Adrenal gland (tissue), 12 donors: Measurements from ENCODE around the gene FAM200B. TPM values are rescaled to one million over a fixed set of nuclear protein-coding genes. Genes with fewer than 3 reads are reported as not detected.

Source experiments
- DNase-seq, 7 donors: peaks; one replicate each; pipeline ENCODE4 v3.0.0-alpha.2; 2019 to 2020
- H3K27ac ChIP-seq, 5 donors: fragments of 200-600 bp; sonication (generic) in 4 of 5; 1 replicate in 3 of 5; 2 replicates in 2 of 5; pipeline versions ENCODE4 v1.5.1 to v1.8.0; 2016 to 2020; ENCODE audit warnings: mild to moderate bottlenecking in 1 of 5
- H3K27me3 ChIP-seq: fragments of 200-600 bp; 2 replicates; pipeline ENCODE4 v1.8.0; 2021
- H3K36me3 ChIP-seq, 2 donors: fragments of 200-600 bp; replicated peaks in 1 of 2; 1 replicate in 1 of 2; 2 replicates in 1 of 2; pipeline versions ENCODE4 v1.5.1 to v1.8.0; 2018 to 2022
- H3K4me1 ChIP-seq, 2 donors: fragments of 200-600 bp; replicated peaks in 1 of 2; 1 replicate in 1 of 2; 2 replicates in 1 of 2; pipeline versions ENCODE4 v1.5.1 to v1.8.0; 2018 to 2021
- H3K4me3 ChIP-seq, 4 donors: fragments of 200-600 bp; sonication (generic) in 3 of 4; one replicate each; pipeline ENCODE4 v1.5.1; 2016 to 2018
- H3K9me3 ChIP-seq, 3 donors: fragments of 200-600 bp; sonication (generic) in 1 of 3; replicated peaks in 1 of 3; 1 replicate in 2 of 3; 2 replicates in 1 of 3; pipeline versions ENCODE4 v1.5.1 to v1.8.0; 2016 to 2021
- POLR2A ChIP-seq, 2 donors: fragments of 450-650 bp; IDR thresholded peaks; one replicate each; pipeline ENCODE4 v1.6.1; 2017; ENCODE audit warnings: antibody characterized with exemption in 2 of 2, mild to moderate bottlenecking in 2 of 2, moderate library complexity in 1 of 2
- WGBS, 4 donors: extraction: QIAGEN DNeasy Blood & Tissue Kit in 2 of 4; methylation state at CpG; one replicate each; pipeline versions ENCODE4 v1.1.5 to v1.1.7; 2013 to 2017; 5-methylcytosine and 5-hydroxymethylcytosine counted together
- intact Hi-C, 2 donors: fragments of 100-400 bp; cut with DNase I; formaldehyde crosslinking; loops; one replicate each; pipeline versions ENCODE4 v1.14.1 to v1.15.0; 2022 to 2023
- polyA plus RNA-seq, 3 donors: library from polyadenylated mRNA; stranded (reverse); fragments of 200-250 nt in 2 of 3; fragments of 350-450 nt in 1 of 3; fragmentation: Illumina TruSeq in 1 of 3; extraction: RNeasy Lipid Tissue Mini Kit (QIAGEN cat#74804) in 1 of 3; gene quantifications; one replicate each; pipeline ENCODE4 v1.2.3, GENCODE V29; 2013 to 2014
- total RNA-seq, 9 donors: library from RNA; depleted of rRNA in 4 of 9; stranded (reverse); fragments of >200 nt in 4 of 9; fragments of 120-200 nt in 1 of 9; fragmentation: NEBNext Ultra II Directional in 1 of 9; extraction: Animal tissue kit (Norgen Biotek cat#: 25700) in 1 of 9; gene quantifications; one replicate each; pipeline versions ENCODE4 v1.1.0 to v1.2.4, GENCODE V29; 2013 to 2023
- TF ChIP-seq, protein P1 (sequence below), 6 experiments: fragments of 450-650 bp in 4 of 6; fragments of 200-600 bp in 2 of 6; sonication (generic) in 1 of 6; IDR thresholded peaks; 1 replicate in 5 of 6; 2 replicates in 1 of 6; pipeline versions ENCODE4 v1.5.1 to v1.8.0; 2016 to 2021; ENCODE audit warnings: antibody characterized with exemption in 6 of 6, mild to moderate bottlenecking in 2 of 6, moderate library complexity in 1 of 6
- donor health status: healthy with polysubstance abuse.
- donor health status: Bipolar disorder and iron deficiency.
- donor health status: DM: yes; HTN: yes; CAD: no.
- donor health status: DM: no; HTN: no; CAD: no.
- donor health status: DM: no; HTN: no; CAD: no.
- donor health status: DM: yes; HTN: yes; CAD: no.

The FAM200B gene
- total and polyA plus RNA-seq, 12 donors = 32.0 to 90.3 (median 61.4) TPM

DNA sequence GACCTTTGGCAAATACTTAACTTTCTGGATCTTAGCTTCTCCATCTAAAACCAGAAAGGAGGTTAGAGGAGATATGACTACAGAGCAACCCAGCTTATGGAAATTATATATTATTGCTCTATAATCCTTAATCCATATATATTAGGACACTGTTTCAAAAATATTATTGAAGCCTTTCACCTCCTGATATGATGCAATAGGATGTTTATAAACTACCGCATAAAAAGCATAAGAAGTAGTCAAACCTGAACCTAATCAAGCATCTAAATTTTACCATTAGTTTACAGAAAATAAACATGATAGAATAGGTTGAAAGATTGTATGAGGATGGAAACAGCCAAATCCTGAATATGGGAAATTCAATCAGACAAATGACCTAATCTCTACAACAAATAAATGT lies 5.6 kb upstream of the FAM200B start:
- TF ChIP-seq POLR2A (IDR thresholded peaks at IDR 0.05) = no peak
- TF ChIP-seq, protein P1, sequence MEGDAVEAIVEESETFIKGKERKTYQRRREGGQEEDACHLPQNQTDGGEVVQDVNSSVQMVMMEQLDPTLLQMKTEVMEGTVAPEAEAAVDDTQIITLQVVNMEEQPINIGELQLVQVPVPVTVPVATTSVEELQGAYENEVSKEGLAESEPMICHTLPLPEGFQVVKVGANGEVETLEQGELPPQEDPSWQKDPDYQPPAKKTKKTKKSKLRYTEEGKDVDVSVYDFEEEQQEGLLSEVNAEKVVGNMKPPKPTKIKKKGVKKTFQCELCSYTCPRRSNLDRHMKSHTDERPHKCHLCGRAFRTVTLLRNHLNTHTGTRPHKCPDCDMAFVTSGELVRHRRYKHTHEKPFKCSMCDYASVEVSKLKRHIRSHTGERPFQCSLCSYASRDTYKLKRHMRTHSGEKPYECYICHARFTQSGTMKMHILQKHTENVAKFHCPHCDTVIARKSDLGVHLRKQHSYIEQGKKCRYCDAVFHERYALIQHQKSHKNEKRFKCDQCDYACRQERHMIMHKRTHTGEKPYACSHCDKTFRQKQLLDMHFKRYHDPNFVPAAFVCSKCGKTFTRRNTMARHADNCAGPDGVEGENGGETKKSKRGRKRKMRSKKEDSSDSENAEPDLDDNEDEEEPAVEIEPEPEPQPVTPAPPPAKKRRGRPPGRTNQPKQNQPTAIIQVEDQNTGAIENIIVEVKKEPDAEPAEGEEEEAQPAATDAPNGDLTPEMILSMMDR (IDR thresholded peaks at IDR 0.05) = no peak
- no peak overlapping the region for H3K4me3 ChIP-seq
- intact Hi-C loops = no loop called here
- no peaks in the 10 kb centered on the region for H3K27me3 ChIP-seq
- no peaks in the 10 kb centered on the region for H3K9me3 ChIP-seq
- WGBS, 4 donors = 91 to 96% (median 93%) methylated on average over 1 of the region's 1 CpG
- no peak for DNase-seq
- peaks cover 0 to 6% of the 10 kb centered on the region in 2 donors for H3K4me1 ChIP-seq
- no peaks in the 10 kb centered on the region for H3K36me3 ChIP-seq
- no peak overlapping the region for H3K27ac ChIP-seq

DNA sequence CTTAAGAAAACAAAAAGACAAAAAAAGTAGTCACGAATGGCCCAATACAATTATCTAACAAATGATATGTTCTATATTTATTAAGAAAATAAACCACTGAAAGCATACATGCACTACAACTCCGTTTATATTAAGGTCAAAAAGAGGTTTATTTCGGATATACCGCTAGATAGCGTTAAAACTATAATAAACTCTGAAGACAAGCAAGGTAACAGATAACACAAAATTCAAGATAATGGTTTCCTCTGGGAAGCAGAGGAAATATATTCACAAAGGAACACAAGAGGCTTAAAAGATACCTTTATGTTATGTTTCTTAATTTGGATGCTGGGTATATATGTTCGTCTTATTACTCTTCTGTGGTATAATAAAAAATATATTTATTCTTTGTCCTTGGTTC lies 4.7 kb upstream of the FAM200B start:
- peaks cover 0 to 9% of the 10 kb centered on the region in 2 donors for H3K4me1 ChIP-seq
- intact Hi-C loops = no loop called here
- H3K36me3 ChIP-seq = no peaks in the 10 kb centered on the region
- no peak overlapping the region for H3K27ac ChIP-seq
- H3K4me3 ChIP-seq = no peak overlapping the region
- WGBS, 4 donors = 87 to 93% (median 92%) methylated on average over 6 of the region's 6 CpGs
- H3K9me3 ChIP-seq = no peaks in the 10 kb centered on the region
- H3K27me3 ChIP-seq = no peaks in the 10 kb centered on the region
- no peak for DNase-seq
- TF ChIP-seq POLR2A (IDR thresholded peaks at IDR 0.05) = no peak
- TF ChIP-seq, protein P1 (IDR thresholded peaks at IDR 0.05) = no peak

DNA sequence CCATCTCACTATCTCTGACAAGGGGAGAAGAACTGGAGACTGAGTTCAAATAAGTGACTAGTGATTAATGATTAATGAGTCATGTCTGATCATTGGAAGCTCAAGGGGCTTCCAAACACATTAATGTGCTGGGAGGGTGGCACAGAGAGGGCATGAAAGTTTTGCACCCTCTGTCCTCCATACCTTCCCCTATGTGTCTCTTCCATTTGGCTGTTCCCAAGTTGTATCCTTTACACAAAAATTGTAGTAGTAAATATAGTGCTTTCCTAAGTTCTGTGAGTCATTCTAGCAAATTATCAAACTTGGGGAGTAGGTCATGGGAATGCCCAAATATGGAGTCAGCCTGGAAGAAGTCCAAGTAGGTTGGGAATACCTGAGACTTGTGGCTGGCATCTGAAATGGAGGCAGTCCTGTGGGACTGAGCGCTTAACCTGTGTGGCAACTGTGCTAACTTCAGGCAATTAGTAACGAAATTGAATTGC lies 4.1 kb upstream of the FAM200B start:
- intact Hi-C loops = no loop called here
- TF ChIP-seq, protein P1 (IDR thresholded peaks at IDR 0.05) = no peak
- TF ChIP-seq POLR2A (IDR thresholded peaks at IDR 0.05) = no peak
- Histone ChIP-seq H3K4me3 (no peak overlapping the region), H3K27ac (no peak overlapping the region), H3K27me3 (no peaks in the 10 kb centered on the region), H3K4me1 (peaks cover 4 to 12% of the 10 kb centered on the region in 2 donors), H3K36me3 (no peaks in the 10 kb centered on the region), H3K9me3 (no peaks in the 10 kb centered on the region)
- WGBS, 4 donors = 69 to 88% (median 78%) methylated on average over 2 of the region's 2 CpGs
- peak in 2 of 7 donors; percentile 13 to 28 for DNase-seq

DNA sequence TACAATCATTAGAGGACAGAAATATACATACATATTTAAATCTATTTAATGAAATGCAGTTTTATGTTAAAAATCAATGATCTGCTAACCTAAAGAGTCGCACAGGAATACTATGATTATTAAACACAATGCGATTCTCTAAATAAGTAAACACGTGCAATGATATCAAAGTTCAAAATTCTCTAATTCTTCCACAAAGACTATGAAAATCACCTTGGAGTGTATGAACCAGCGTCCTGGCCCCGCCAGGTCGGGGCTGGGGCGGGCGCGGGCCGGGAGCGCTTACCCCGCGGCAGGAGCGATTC lies 608 bp upstream of the FAM200B start:
- DNase-seq = no peak
- Histone ChIP-seq H3K27me3 (no peaks in the 10 kb centered on the region), H3K36me3 (no peaks in the 10 kb centered on the region), H3K4me3 (peak overlapping the region in 3 of 4 donors; percentile 29 to 95 (median 88)), H3K9me3 (no peaks in the 10 kb centered on the region), H3K4me1 (peaks cover 16 to 32% of the 10 kb centered on the region in 2 donors), H3K27ac (peak overlapping the region in 3 of 5 donors; percentile 27 to 99 (median 93))
- TF ChIP-seq, protein P1 (IDR thresholded peaks at IDR 0.05) = no peak
- no peak for TF ChIP-seq POLR2A (IDR thresholded peaks at IDR 0.05)
- 1 to 3% (median 2%) methylated on average over 8 to 14 of the region's 14 CpGs for WGBS, 4 donors
- intact Hi-C loops = no loop called here
